Smooth muscle cell (in vitro differentiated cells): ENCODE results near the gene WDPCP. TPM values are rescaled to one million over a fixed set of nuclear protein-coding genes. Genes with fewer than 3 reads are reported as not detected.

Source experiments
- DNase-seq: peaks from one replicate; lab custom pipeline; 2025; ENCODE audit not compliant: unreplicated experiment; lab: John Stamatoyannopoulos, UW
- H2AFZ ChIP-seq: fragments of 200-600 bp; sonication (generic); 2 replicates; pipeline ENCODE4 v1.6.0; 2016; ENCODE audit warnings: antibody characterized with exemption, low read depth, mild to moderate bottlenecking
- H3F3A ChIP-seq: fragments of 200-600 bp; sonication (generic); 2 replicates; pipeline ENCODE4 v1.6.0; 2017; ENCODE audit warnings: antibody characterized with exemption, low read depth
- H3K27ac ChIP-seq: fragments of 200-600 bp; sonication (generic); 2 replicates; pipeline ENCODE4 v1.5.1; 2016; ENCODE audit warnings: low read depth, mild to moderate bottlenecking
- H3K27me3 ChIP-seq: fragments of 200-600 bp; sonication (generic); 2 replicates; pipeline ENCODE4 v1.6.1; 2016; ENCODE audit warnings: low read depth, mild to moderate bottlenecking
- H3K36me3 ChIP-seq: fragments of 200-600 bp; sonication (generic); 2 replicates; pipeline ENCODE4 v1.5.1; 2016; ENCODE audit warnings: low read depth
- H3K4me1 ChIP-seq: fragments of 200-600 bp; sonication (generic); 2 replicates; pipeline ENCODE4 v1.5.1; 2016; ENCODE audit warnings: low read depth
- H3K4me2 ChIP-seq: fragments of 200-600 bp; sonication (generic); 2 replicates; pipeline ENCODE4 v1.6.0; 2016; ENCODE audit warnings: mild to moderate bottlenecking
- H3K4me3 ChIP-seq: fragments of 200-600 bp; sonication (generic); 2 replicates; pipeline ENCODE4 v1.5.1; 2016; ENCODE audit warnings: mild to moderate bottlenecking
- H3K79me2 ChIP-seq: fragments of 200-600 bp; sonication (generic); 2 replicates; pipeline ENCODE4 v1.6.0; 2016; ENCODE audit warnings: low read depth, mild to moderate bottlenecking
- H3K9ac ChIP-seq: fragments of 200-600 bp; sonication (generic); 2 replicates; pipeline ENCODE4 v1.6.0; 2016; ENCODE audit warnings: low read depth
- H3K9me3 ChIP-seq: fragments of 200-600 bp; sonication (generic); replicated peaks from 2 replicates; pipeline ENCODE4 v1.5.1; 2016; ENCODE audit warnings: low read depth
- H4K20me1 ChIP-seq: fragments of 200-600 bp; sonication (generic); 2 replicates; pipeline ENCODE4 v1.6.0; 2016; ENCODE audit warnings: low read depth
- CTCF ChIP-seq: fragments of 200-600 bp; sonication (generic); IDR thresholded peaks from 2 replicates; pipeline ENCODE4 v1.5.1; 2017; ENCODE audit warnings: borderline replicate concordance, mild to moderate bottlenecking, antibody characterized with exemption; ENCODE audit not compliant: insufficient read depth, poor library complexity, severe bottlenecking
- WGBS: methylation state at CpG from one replicate; pipeline ENCODE4 v1.1.7; 2016; ENCODE audit warnings: low lambda C conversion rate; 5-methylcytosine and 5-hydroxymethylcytosine counted together
- polyA plus RNA-seq: library from polyadenylated mRNA; unstranded; fragments of >200 nt; fragmentation: Nextera tagmentation; extraction: Ambion mirVana; gene quantifications from 2 replicates; pipeline ENCODE4 v1.2.1, GENCODE V29; 2016
- total RNA-seq: library from RNA; depleted of rRNA; stranded (reverse); fragments of >200 nt; gene quantifications from 2 replicates; pipeline ENCODE4 v1.2.3, GENCODE V29; 2014

The WDPCP gene
- total and polyA plus RNA-seq, 2 experiments from 2014 or later: 7.5 to 8.1 TPM

DNA sequence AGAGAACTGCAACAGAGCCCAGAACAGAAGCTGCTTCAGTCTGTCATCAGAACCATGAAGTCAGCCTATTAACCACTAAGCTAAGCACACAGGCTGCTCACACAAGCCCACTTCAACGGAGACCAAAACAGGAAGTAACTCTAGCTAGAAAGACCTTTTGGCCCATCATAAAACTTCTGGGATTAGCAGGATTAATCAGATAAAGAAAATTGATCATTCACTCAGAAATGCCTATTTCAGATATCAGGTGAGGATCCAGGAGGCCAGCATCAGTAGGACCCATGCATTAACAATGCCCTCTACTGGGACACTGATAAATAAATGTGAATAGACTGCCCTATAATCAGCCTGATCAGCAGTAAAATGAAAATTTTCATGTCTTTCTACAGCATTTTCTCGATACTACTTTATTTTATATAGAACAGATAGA lies 101.4 kb downstream of the WDPCP start:
- no peak for TF ChIP-seq CTCF
- WGBS: 56% methylated on average over 2 of the region's 2 CpGs
- H3K9me3 ChIP-seq: no peaks in the 10 kb centered on the region

DNA sequence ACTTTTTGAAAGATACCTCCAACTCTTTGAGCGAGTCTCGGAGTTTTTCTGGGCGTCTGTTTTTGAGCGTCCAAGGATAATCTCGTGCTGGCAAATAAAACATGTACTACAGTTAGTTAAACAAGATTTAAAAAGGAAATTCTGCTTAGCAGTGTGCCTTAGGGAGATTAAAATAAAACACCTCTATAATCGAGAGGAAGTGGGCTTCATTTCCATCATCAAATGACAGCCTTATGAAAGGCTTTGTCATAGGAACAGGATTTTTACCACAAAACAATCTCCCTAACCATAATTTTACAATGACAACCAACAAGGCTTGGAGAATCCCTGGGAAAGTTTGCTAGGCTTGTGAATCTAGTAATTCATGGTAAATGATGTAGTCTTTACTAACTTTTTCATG lies 103.4 kb downstream of the WDPCP start:
- no peaks in the 10 kb centered on the region for H3F3A ChIP-seq
- no peak overlapping the region for H3K27ac ChIP-seq
- peaks cover 4% of the 10 kb centered on the region for H3K4me1 ChIP-seq
- WGBS: 37% methylated on average over 6 of the region's 6 CpGs
- no peaks in the 10 kb centered on the region for H3K27me3 ChIP-seq
- TF ChIP-seq CTCF: no peak
- H3K79me2 ChIP-seq: no peaks in the 10 kb centered on the region
- H4K20me1 ChIP-seq: no peaks in the 10 kb centered on the region
- no peaks in the 10 kb centered on the region for H3K36me3 ChIP-seq
- H3K4me3 ChIP-seq: no peak overlapping the region
- H3K9me3 ChIP-seq: no peaks in the 10 kb centered on the region
- no peak overlapping the region for H3K4me2 ChIP-seq
- no peak overlapping the region for H3K9ac ChIP-seq
- DNase-seq: no peak
- no peak overlapping the region for H2AFZ ChIP-seq

More for the DNA sequence above, 101.4 kb downstream of the WDPCP start:
- no peak for DNase-seq
- Histone ChIP-seq H3K36me3 (no peaks in the 10 kb centered on the region), H3K79me2 (no peaks in the 10 kb centered on the region), H3K27ac (no peak overlapping the region), H3K27me3 (no peaks in the 10 kb centered on the region), H3F3A (no peaks in the 10 kb centered on the region), H3K4me2 (no peak overlapping the region), H3K4me1 (peaks cover 4% of the 10 kb centered on the region), H2AFZ (no peak overlapping the region), H4K20me1 (no peaks in the 10 kb centered on the region), H3K9ac (no peak overlapping the region), H3K4me3 (no peak overlapping the region)

DNA sequence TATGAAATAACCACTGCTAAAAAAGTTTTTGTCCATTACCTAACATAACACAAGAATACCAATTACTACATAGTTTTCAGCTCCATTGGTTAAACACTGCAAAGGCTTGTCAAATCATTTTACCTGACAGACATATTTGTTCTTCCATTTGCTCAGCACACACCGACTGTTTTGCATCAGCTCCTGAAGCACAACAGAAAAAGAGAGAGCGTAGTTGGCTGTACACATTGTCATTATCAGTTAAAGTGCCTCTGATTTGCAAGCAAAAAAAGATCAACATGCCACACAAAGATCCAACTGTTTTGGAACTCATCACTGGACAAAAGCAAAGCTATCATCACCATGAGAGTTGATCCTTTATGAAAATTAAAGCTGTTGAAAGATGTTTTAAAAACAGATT lies 103.8 kb downstream of the WDPCP start:
- H3K4me2 ChIP-seq: no peak overlapping the region

More for the DNA sequence above, 103.8 kb downstream of the WDPCP start:
- Histone ChIP-seq H2AFZ (no peak overlapping the region), H3K36me3 (no peaks in the 10 kb centered on the region), H3K9me3 (no peaks in the 10 kb centered on the region), H3K27me3 (no peaks in the 10 kb centered on the region), H3K4me1 (peaks cover 4% of the 10 kb centered on the region), H3K4me3 (no peak overlapping the region), H3K9ac (no peak overlapping the region), H3F3A (no peaks in the 10 kb centered on the region), H4K20me1 (no peaks in the 10 kb centered on the region), H3K27ac (no peak overlapping the region), H3K79me2 (no peaks in the 10 kb centered on the region)
- WGBS: 68% methylated on average over 2 of the region's 2 CpGs
- DNase-seq: no peak
- TF ChIP-seq CTCF: no peak
